GM12878 (cell line): ENCODE results near the gene MDK. TPM values are rescaled to one million over a fixed set of nuclear protein-coding genes. Genes with fewer than 3 reads are reported as not detected.

Experiments used
- ATAC-seq: fragments of 200-7000 bp; cut with Tn5 transposase; 3 replicates; pipeline ENCODE4 v1.9.1; 2020; ENCODE audit warnings: mild to moderate bottlenecking, moderate library complexity
- Bru-seq: library from RNA; stranded (reverse); fragments of 400-500 nt; gene quantifications from one replicate; lab custom pipeline; 2021; lab: Mats Ljungman, UMichigan
- BruChase-seq, 2 experiments: library from RNA; stranded (reverse); fragments of 400-500 nt; gene quantifications; one replicate each; lab custom pipeline; 2021; lab: Mats Ljungman, UMichigan
- BruUV-seq: library from RNA; stranded (reverse); fragments of 400-500 nt; replicated peaks from 2 replicates; lab custom pipeline; 2021; lab: Mats Ljungman, UMichigan
- CTCF ChIA-PET: fragments of 300-600 bp; sonication (Branson Sonifier 250); formaldehyde crosslinking; extraction: SDS; loops from one replicate; lab custom pipeline; 2021; ENCODE audit warnings: inconsistent platforms; lab: Yijun Ruan, JAX
- POLR2A ChIA-PET: fragments of 350-600 bp; formaldehyde crosslinking; extraction: SDS; loops from one replicate; lab custom pipeline; 2021; ENCODE audit warnings: inconsistent platforms; lab: Charles Lee
- RAD21 ChIA-PET: fragments of 300-600 bp; sonication (Branson Sonifier 250); formaldehyde crosslinking; loops from one replicate; lab custom pipeline; 2023; ENCODE audit warnings: antibody characterized with exemption; ENCODE audit not compliant: unreplicated experiment; lab: Charles Lee
- SMC1A ChIA-PET: fragments of 300-600 bp; sonication (Branson Sonifier 250); formaldehyde crosslinking; loops from one replicate; lab custom pipeline; 2023; ENCODE audit not compliant: unreplicated experiment, uncharacterized antibody; lab: Charles Lee
- DNase-seq: peaks from one replicate; pipeline ENCODE4 v3.0.0-alpha.2; 2011; ENCODE audit warnings: low read depth, low spot score
- FAIRE-seq: peaks from 3 replicates; lab custom pipeline; 2011; peaks lifted over from hg19 to GRCh38; lab: Jason Lieb, UNC
- H2AFZ ChIP-seq: 2 replicates; pipeline ENCODE4 v1.6.0; 2011; ENCODE audit warnings: low read depth, low read length, control low read depth; ENCODE audit not compliant: control insufficient read depth
- H3K27ac ChIP-seq: 2 replicates; pipeline ENCODE4 v1.5.1; 2011; ENCODE audit warnings: control low read depth; ENCODE audit not compliant: control insufficient read depth, insufficient read depth
- H3K27me3 ChIP-seq, 2 experiments: replicated peaks in 1 of 2; 2 replicates each; pipeline versions ENCODE4 v1.6.0 to v1.6.1; 2011; ENCODE audit warnings: low read length in 1 of 2; ENCODE audit not compliant: control insufficient read depth in 2 of 2, insufficient read depth in 2 of 2
- H3K36me3 ChIP-seq, 2 experiments: 2 replicates each; pipeline ENCODE4 v1.5.1; 2011; ENCODE audit warnings: low read length in 1 of 2; ENCODE audit not compliant: control insufficient read depth in 2 of 2, insufficient read depth in 2 of 2
- H3K4me1 ChIP-seq: 2 replicates; pipeline ENCODE4 v1.6.1; 2011; ENCODE audit warnings: mild to moderate bottlenecking, low read length, moderate library complexity, mixed read lengths; ENCODE audit not compliant: control insufficient read depth, insufficient read depth
- H3K4me2 ChIP-seq: 2 replicates; pipeline ENCODE4 v1.6.0; 2011; ENCODE audit warnings: control low read depth; ENCODE audit not compliant: control insufficient read depth, insufficient read depth
- H3K4me3 ChIP-seq: fragments of 200-600 bp; sonication (generic); 2 replicates; pipeline ENCODE4 v1.5.1; 2016
- H3K79me2 ChIP-seq: 2 replicates; pipeline ENCODE4 v1.6.0; 2011; ENCODE audit warnings: low read length; ENCODE audit not compliant: control insufficient read depth, insufficient read depth
- H3K9ac ChIP-seq: 2 replicates; pipeline ENCODE4 v1.8.0; 2011; ENCODE audit warnings: low read length, control low read depth, mixed read lengths; ENCODE audit not compliant: control insufficient read depth, insufficient read depth
- H3K9me3 ChIP-seq: replicated peaks from 3 replicates; pipeline ENCODE4 v1.5.1; 2011; ENCODE audit warnings: mild to moderate bottlenecking, low read length; ENCODE audit not compliant: control insufficient read depth, insufficient read depth
- H4K20me1 ChIP-seq: 2 replicates; pipeline ENCODE4 v1.6.0; 2011; ENCODE audit not compliant: control insufficient read depth, insufficient read depth
- CREM ChIP-seq: IDR thresholded peaks from 2 replicates; pipeline ENCODE4 v1.6.1; 2014; ENCODE audit warnings: antibody characterized with exemption, low read depth
- DPF2 ChIP-seq: fragments of 450-650 bp; IDR thresholded peaks from 2 replicates; pipeline ENCODE4 v1.6.1; 2017; ENCODE audit warnings: mild to moderate bottlenecking
- EGR1 ChIP-seq, 2 experiments: IDR thresholded peaks; 1 replicate in 1 of 2; 2 replicates in 1 of 2; pipeline ENCODE4 v1.6.1; 2011 to 2012; ENCODE audit warnings: low read depth in 2 of 2, low read length in 2 of 2, borderline replicate concordance in 1 of 2, mild to moderate bottlenecking in 1 of 2, moderate library complexity in 1 of 2
- IKZF1 ChIP-seq: fragments of 450-650 bp; conservative IDR thresholded peaks from 2 replicates; pipeline ENCODE4 v1.6.1; 2017; ENCODE audit warnings: antibody characterized with exemption, mild to moderate bottlenecking
- POU2F2 ChIP-seq: IDR thresholded peaks from 3 replicates; pipeline ENCODE4 v1.6.1; 2011; ENCODE audit warnings: low read depth, mild to moderate bottlenecking, low read length, borderline replicate concordance
- SMAD5 ChIP-seq: IDR thresholded peaks from 2 replicates; pipeline ENCODE4 v1.6.1; 2016; ENCODE audit warnings: antibody characterized with exemption, low read depth
- TAF1 ChIP-seq: IDR thresholded peaks from 2 replicates; pipeline ENCODE4 v1.6.1; 2011; ENCODE audit warnings: mild to moderate bottlenecking, low read depth, low read length, borderline replicate concordance
- TBL1XR1 ChIP-seq: IDR thresholded peaks from 2 replicates; pipeline ENCODE4 v1.6.1; 2012; ENCODE audit warnings: low read depth, low read length, improper control_type of control experiment
- WGBS: methylation state at CpG from one replicate; pipeline ENCODE4 v1.1.6; 2016; ENCODE audit warnings: low lambda C conversion rate; ENCODE audit not compliant: insufficient replicate concordance, insufficient coverage; ENCODE audit errors: missing lambda C conversion rate; 5-methylcytosine and 5-hydroxymethylcytosine counted together
- in situ Hi-C: fragments of 300-500 bp; cut with MboI; formaldehyde crosslinking; loops from 9 replicates; pipeline ENCODE4 v1.14.3; 2018; ENCODE audit warnings: mixed read lengths
- intact Hi-C: fragments of 100-400 bp; cut with micrococcal nuclease; formaldehyde crosslinking; loops from one replicate; pipeline ENCODE4 v1.14.2; 2022; ENCODE audit not compliant: unreplicated experiment
- long read RNA-seq, 2 experiments: library from polyadenylated mRNA; unstranded; transcript quantifications; one replicate each; pipeline ENCODE4 v2.0.0, GENCODE V29; 2019 to 2020
- polyA minus RNA-seq, 3 experiments: library from RNA; depleted of rRNA, polyadenylated mRNA; stranded (reverse); fragments of >200 nt; gene quantifications; 2 replicates each; pipeline ENCODE4 v1.2.3, GENCODE V29; 2011
- polyA plus RNA-seq, 11 experiments: library from polyadenylated mRNA; depleted of rRNA in 4 of 11; unstranded in 6 of 11; stranded (reverse) in 5 of 11; fragments of >200 nt; fragmentation: Nextera tagmentation in 4 of 11; fragmentation: Illumina TruSeq in 1 of 11; extraction: Ambion mirVana in 4 of 11; extraction: Trizol in 1 of 11; gene quantifications; 1 replicate in 1 of 11; 2 replicates in 10 of 11; pipeline versions ENCODE4 v1.2.1 to v1.2.3, GENCODE V29; 2011 to 2016; ENCODE audit warnings: inconsistent platforms in 2 of 11, missing spikeins in 2 of 11, low read depth in 1 of 11
- total RNA-seq, 4 experiments: library from RNA; depleted of rRNA in 3 of 4; stranded (reverse); fragments of >200 nt in 3 of 4; fragmentation: Illumina TruSeq in 1 of 4; extraction: Trizol in 1 of 4; gene quantifications; 2 replicates each; pipeline versions ENCODE4 v1.2.1 to v1.2.3, GENCODE V29; 2013 to 2021
- TF ChIP-seq, protein P1 (sequence below): fragments of 450-650 bp; IDR thresholded peaks from 2 replicates; pipeline ENCODE4 v1.6.1; 2018; ENCODE audit warnings: borderline replicate concordance, mild to moderate bottlenecking; ENCODE audit not compliant: partially characterized antibody
- TF ChIP-seq, protein P2 (sequence below): fragments of 450-650 bp; conservative IDR thresholded peaks from 2 replicates; pipeline ENCODE4 v1.6.1; 2017; ENCODE audit warnings: mild to moderate bottlenecking, moderate library complexity
- TF ChIP-seq, protein P3 (sequence below): IDR thresholded peaks from 2 replicates; pipeline ENCODE4 v1.6.1; 2012; ENCODE audit warnings: low read depth, low read length, improper control_type of control experiment
- TF ChIP-seq, protein P4 (sequence below): IDR thresholded peaks from 2 replicates; pipeline ENCODE4 v1.6.1; 2011; ENCODE audit warnings: borderline replicate concordance, low read depth, mild to moderate bottlenecking, moderate library complexity, mixed read lengths, low read length; ENCODE audit not compliant: insufficient read depth; ENCODE audit errors: extremely low read length

Gene MDK, protein sequence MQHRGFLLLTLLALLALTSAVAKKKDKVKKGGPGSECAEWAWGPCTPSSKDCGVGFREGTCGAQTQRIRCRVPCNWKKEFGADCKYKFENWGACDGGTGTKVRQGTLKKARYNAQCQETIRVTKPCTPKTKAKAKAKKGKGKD
- 9.0 and 12.6 TPM in 2 replicates for total RNA-seq (2013; cell fraction: nucleolus; rRNA removed)
- 6.9 and 8.5 TPM in 2 replicates for total RNA-seq (2014; rRNA removed)
- total RNA-seq (2014; rRNA removed; fragmentation: Illumina TruSeq; extraction: Trizol) = 4.7 and 5.5 TPM in 2 replicates
- total RNA-seq (2021) = 11.2 and 12.8 TPM in 2 replicates
- 7.4 TPM for polyA plus RNA-seq (2011; ENCODE audit: low read depth)
- polyA plus RNA-seq (2011; rRNA removed) = 2.6 and 3.8 TPM in 2 replicates
- 9.0 and 10.2 TPM in 2 replicates for polyA plus RNA-seq (2011; cell fraction: cytosol; rRNA removed)
- polyA plus RNA-seq (2011; cell fraction: nucleus; rRNA removed) = 4.6 and 4.7 TPM in 2 replicates
- 6.1 and 9.0 TPM in 2 replicates for polyA plus RNA-seq (2012)
- 3.0 and 12.3 TPM in 2 replicates for polyA plus RNA-seq (2014; fragmentation: Illumina TruSeq; extraction: Trizol)
- polyA plus RNA-seq (2014; fragmentation: Nextera tagmentation; extraction: Ambion mirVana) = 1 to 10 TPM in 1 of 2 experiments, under 1 TPM in 1; 0.77 to 2.3 TPM
- polyA plus RNA-seq (2014; rRNA removed) = 12.6 and 17.8 TPM in 2 replicates
- 10 to 100 TPM; 11.8 to 13.7 TPM for polyA plus RNA-seq (2016; fragmentation: Nextera tagmentation; extraction: Ambion mirVana)
- polyA minus RNA-seq (2011; rRNA and poly(A)+ RNA removed) = 1.4 and 1.5 TPM in 2 replicates
- polyA minus RNA-seq (2011; cell fraction: cytosol; rRNA and poly(A)+ RNA removed) = 2.5 TPM in 1 of 2 replicates, not detected in the other
- polyA minus RNA-seq (2011; cell fraction: nucleus; rRNA and poly(A)+ RNA removed) = 0.48 and 1.3 TPM in 2 replicates
- percentile 40 among the genes with signal in this experiment for Bru-seq, nascent RNA
- percentile 50 among the genes with signal in this experiment for BruChase-seq, experiment 1, labeled RNA remaining after a 6-hour chase
- percentile 44 among the genes with signal in this experiment for BruChase-seq, experiment 2, labeled RNA remaining after a 2-hour chase
- long read RNA-seq, experiment 1, partial matches to known transcripts = 0 of 4 reads
- long read RNA-seq, experiment 1, other reads (novel, unspliced or antisense) = 0 of 4 reads
- long read RNA-seq, experiment 2, partial matches to known transcripts = 0 of 1 reads
- long read RNA-seq, experiment 2, other reads (novel, unspliced or antisense) = 0 of 1 reads

DNA sequence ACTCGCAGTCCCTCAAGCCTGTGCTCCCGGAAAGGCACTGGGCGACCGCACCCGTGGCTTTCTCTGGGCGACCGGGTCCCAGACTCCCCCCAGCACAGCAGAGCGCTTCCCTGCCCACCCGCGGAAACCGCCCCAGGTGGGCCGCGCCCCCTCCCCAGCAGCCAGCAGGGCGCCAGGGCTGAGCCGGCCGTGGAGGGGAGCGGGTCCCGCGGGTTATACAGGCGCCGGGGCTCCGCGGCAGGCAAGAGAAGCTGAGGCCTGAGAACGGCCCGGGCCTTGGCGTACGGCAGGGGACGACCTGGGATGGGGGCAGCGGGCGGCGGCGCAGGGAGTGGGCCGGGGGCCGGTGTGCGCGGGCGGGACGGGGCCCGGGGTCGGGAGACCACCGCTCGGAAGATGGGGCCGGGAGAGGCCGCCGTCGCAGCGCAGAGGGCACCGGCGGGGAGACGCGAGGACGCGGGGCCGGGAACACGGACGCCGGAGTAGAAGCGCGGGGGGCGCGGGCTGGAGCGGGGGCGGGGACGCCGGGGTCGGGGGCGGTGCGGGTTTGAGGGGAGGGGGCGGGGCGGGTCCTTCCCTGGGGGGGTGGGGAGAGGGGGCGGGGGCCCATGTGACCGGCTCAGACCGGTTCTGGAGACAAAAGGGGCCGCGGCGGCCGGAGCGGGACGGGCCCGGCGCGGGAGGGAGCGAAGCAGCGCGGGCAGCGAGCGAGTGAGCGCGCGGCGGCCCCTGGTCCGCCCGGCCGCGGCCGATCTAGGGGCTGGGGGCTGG is at the start of gene MDK:
MDK (plus strand) TSS at position 622 of the 771 bp plus-strand sequence. CDS start 389 bp downstream, outside the sequence.
- ChIA-PET CTCF (no interaction called here), POLR2A (interaction anchor here (0.6 kb wide), 1 partner anchor 533 kb away, joined by 3 read pairs; no protein-coding TSS in a partner anchor), SMC1A (no interaction called here), RAD21 (interaction anchor here (1.0 kb wide), 1 partner anchor 99 kb away, joined by 3 read pairs; no protein-coding TSS in a partner anchor)
- Histone ChIP-seq H3K4me2 (peak within 1 kb of the TSS; percentile 99), H2AFZ (peak within 1 kb of the TSS; percentile 47; the same call in 1 of the 2 replicates), H3K4me3 (peak within 1 kb of the TSS; percentile 70), H3K4me1 (peaks cover 8% of the 10 kb centered on the region), H3K36me3 (peaks cover 4 to 5% of the 10 kb centered on the region in 2 experiments; a peak in 3 of 4 replicates), H3K9ac (peak within 1 kb of the TSS; percentile 39), H3K79me2 (no peaks in the 10 kb centered on the region), H3K27me3 (peaks cover 6 to 12% of the 10 kb centered on the region in 2 experiments), H4K20me1 (no peaks in the 10 kb centered on the region), H3K9me3 (no peaks in the 10 kb centered on the region), H3K27ac (no peak within 1 kb of the TSS)
- in situ Hi-C loops (no loop called here), intact Hi-C loops (no loop called here)
- FAIRE-seq = no peak
- peak; percentile 40 for ATAC-seq
- WGBS = 0% methylated on average over 42 of the region's 96 CpGs
- no peak for DNase-seq
- BruUV-seq = no TSS peak
- TF ChIP-seq TAF1 = no peak
- TF ChIP-seq CREM = no peak
- TF ChIP-seq, protein P1, sequence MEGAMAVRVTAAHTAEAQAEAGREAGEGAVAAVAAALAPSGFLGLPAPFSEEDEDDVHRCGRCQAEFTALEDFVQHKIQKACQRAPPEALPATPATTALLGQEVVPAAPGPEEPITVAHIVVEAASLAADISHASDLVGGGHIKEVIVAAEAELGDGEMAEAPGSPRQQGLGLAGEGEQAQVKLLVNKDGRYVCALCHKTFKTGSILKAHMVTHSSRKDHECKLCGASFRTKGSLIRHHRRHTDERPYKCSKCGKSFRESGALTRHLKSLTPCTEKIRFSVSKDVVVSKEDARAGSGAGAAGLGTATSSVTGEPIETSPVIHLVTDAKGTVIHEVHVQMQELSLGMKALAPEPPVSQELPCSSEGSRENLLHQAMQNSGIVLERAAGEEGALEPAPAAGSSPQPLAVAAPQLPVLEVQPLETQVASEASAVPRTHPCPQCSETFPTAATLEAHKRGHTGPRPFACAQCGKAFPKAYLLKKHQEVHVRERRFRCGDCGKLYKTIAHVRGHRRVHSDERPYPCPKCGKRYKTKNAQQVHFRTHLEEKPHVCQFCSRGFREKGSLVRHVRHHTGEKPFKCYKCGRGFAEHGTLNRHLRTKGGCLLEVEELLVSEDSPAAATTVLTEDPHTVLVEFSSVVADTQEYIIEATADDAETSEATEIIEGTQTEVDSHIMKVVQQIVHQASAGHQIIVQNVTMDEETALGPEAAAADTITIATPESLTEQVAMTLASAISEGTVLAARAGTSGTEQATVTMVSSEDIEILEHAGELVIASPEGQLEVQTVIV = no peak
- no peak for TF ChIP-seq SMAD5
- no peak for TF ChIP-seq TBL1XR1
- peak; percentile 68 for TF ChIP-seq IKZF1
- TF ChIP-seq POU2F2 = no peak
- TF ChIP-seq, protein P2, sequence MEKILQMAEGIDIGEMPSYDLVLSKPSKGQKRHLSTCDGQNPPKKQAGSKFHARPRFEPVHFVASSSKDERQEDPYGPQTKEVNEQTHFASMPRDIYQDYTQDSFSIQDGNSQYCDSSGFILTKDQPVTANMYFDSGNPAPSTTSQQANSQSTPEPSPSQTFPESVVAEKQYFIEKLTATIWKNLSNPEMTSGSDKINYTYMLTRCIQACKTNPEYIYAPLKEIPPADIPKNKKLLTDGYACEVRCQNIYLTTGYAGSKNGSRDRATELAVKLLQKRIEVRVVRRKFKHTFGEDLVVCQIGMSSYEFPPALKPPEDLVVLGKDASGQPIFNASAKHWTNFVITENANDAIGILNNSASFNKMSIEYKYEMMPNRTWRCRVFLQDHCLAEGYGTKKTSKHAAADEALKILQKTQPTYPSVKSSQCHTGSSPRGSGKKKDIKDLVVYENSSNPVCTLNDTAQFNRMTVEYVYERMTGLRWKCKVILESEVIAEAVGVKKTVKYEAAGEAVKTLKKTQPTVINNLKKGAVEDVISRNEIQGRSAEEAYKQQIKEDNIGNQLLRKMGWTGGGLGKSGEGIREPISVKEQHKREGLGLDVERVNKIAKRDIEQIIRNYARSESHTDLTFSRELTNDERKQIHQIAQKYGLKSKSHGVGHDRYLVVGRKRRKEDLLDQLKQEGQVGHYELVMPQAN = peak; percentile 23
- peak; percentile 33; the same call in 1 of the 2 replicates for TF ChIP-seq DPF2
- TF ChIP-seq, protein P3, sequence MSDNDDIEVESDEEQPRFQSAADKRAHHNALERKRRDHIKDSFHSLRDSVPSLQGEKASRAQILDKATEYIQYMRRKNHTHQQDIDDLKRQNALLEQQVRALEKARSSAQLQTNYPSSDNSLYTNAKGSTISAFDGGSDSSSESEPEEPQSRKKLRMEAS = no peak
- peak in 1 of 2 experiments; percentile 27; a peak in 1 of 3 replicates for TF ChIP-seq EGR1 (IDR thresholded peaks at IDR 0.05; ENCODE audit: borderline replicate concordance in 1 of 2, low read depth in 2 of 2, low read length in 2 of 2)
- TF ChIP-seq, protein P4, sequence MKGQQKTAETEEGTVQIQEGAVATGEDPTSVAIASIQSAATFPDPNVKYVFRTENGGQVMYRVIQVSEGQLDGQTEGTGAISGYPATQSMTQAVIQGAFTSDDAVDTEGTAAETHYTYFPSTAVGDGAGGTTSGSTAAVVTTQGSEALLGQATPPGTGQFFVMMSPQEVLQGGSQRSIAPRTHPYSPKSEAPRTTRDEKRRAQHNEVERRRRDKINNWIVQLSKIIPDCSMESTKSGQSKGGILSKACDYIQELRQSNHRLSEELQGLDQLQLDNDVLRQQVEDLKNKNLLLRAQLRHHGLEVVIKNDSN = no peak
